ENCODE data around the gene SMCO1.
"Not testable (repeated sequence)": the region's sequence is repeated elsewhere in the genome, so short reads cannot be mapped to it uniquely, and the experiment has no call there.

SMCO1 gene

GRCh38 chr3:196496183-196496582 is 19.0 kb downstream of the SMCO1 start:
- H4K20me1 ChIP-seq, result peaks cover 94% of the 10 kb centered on the region
- H3K9ac ChIP-seq, result no peak overlapping the region
- H3K9me3 ChIP-seq, result peaks cover 12% of the 10 kb centered on the region
- H3K4me3 ChIP-seq, result no peak overlapping the region
- H3K27ac ChIP-seq, result no peak overlapping the region
- peaks cover 74% of the 10 kb centered on the region for H3K36me3 ChIP-seq
- no peak overlapping the region for H3K4me2 ChIP-seq
- no peaks in the 10 kb centered on the region for H3K27me3 ChIP-seq
- H3K4me1 ChIP-seq, result peaks cover 14% of the 10 kb centered on the region
- no peak for TF ChIP-seq Cebpa-rat (IDR thresholded peaks at IDR 0.05)

- Histone ChIP-seq H3K4me3 (no peak overlapping the region), H3K4me2 (no peak overlapping the region), H4K20me1 (peaks cover 94% of the 10 kb centered on the region), H3K36me3 (peaks cover 75% of the 10 kb centered on the region), H3K4me1 (no peaks in the 10 kb centered on the region), H3K9me3 (peaks cover 7% of the 10 kb centered on the region), H3K27me3 (no peaks in the 10 kb centered on the region), H3K9ac (no peak overlapping the region), H3K27ac (no peak overlapping the region)
- TF ChIP-seq Cebpa-rat (IDR thresholded peaks at IDR 0.05), result no peak
Measured at GRCh38 chr3:196493292-196493691, 21.9 kb downstream of the SMCO1 start.

GRCh38 chr3:196492080-196492479 is 23.1 kb downstream of the SMCO1 start:
- Histone ChIP-seq H3K36me3 (peaks cover 77% of the 10 kb centered on the region), H3K27ac (no peak overlapping the region), H3K9ac (no peak overlapping the region), H3K9me3 (no peaks in the 10 kb centered on the region; the same call in 1 of the 2 replicates), H3K4me3 (no peak overlapping the region), H4K20me1 (peaks cover 94% of the 10 kb centered on the region), H3K4me2 (no peak overlapping the region), H3K4me1 (no peaks in the 10 kb centered on the region), H3K27me3 (no peaks in the 10 kb centered on the region)
- no peak for TF ChIP-seq Cebpa-rat (IDR thresholded peaks at IDR 0.05)

GRCh38 chr3:196489747-196490146 is 25.4 kb downstream of the SMCO1 start:
- H3K4me1 ChIP-seq, result no peaks in the 10 kb centered on the region
- no peak for TF ChIP-seq Cebpa-rat (IDR thresholded peaks at IDR 0.05)
- no peaks in the 10 kb centered on the region for H3K9me3 ChIP-seq
- H3K27ac ChIP-seq, result no peak overlapping the region
- peaks cover 78% of the 10 kb centered on the region for H3K36me3 ChIP-seq
- no peak overlapping the region for H3K4me2 ChIP-seq
- no peaks in the 10 kb centered on the region for H3K27me3 ChIP-seq
- H3K4me3 ChIP-seq, result no peak overlapping the region
- H3K9ac ChIP-seq, result no peak overlapping the region
- H4K20me1 ChIP-seq, result peaks cover 88% of the 10 kb centered on the region

- Histone ChIP-seq H4K20me1 (peaks cover 54% of the 10 kb centered on the region), H3K4me3 (no peak overlapping the region), H3K9ac (no peak overlapping the region), H3K9me3 (no peaks in the 10 kb centered on the region), H3K4me1 (no peaks in the 10 kb centered on the region), H3K4me2 (no peak overlapping the region), H3K27ac (no peak overlapping the region), H3K36me3 (peaks cover 88% of the 10 kb centered on the region), H3K27me3 (no peaks in the 10 kb centered on the region)
- no peak for TF ChIP-seq Cebpa-rat (IDR thresholded peaks at IDR 0.05)
Measured at GRCh38 chr3:196486263-196486662, 28.9 kb downstream of the SMCO1 start.

GRCh38 chr3:196477678-196478077 is 37.5 kb downstream of the SMCO1 start:
- H3K9ac ChIP-seq, result no peak overlapping the region
- H3K9me3 ChIP-seq, result no peaks in the 10 kb centered on the region
- no peaks in the 10 kb centered on the region for H3K4me1 ChIP-seq
- no peak overlapping the region for H3K4me2 ChIP-seq
- H3K27ac ChIP-seq, result no peak overlapping the region
- no peak for TF ChIP-seq Cebpa-rat (IDR thresholded peaks at IDR 0.05)
- no peaks in the 10 kb centered on the region for H4K20me1 ChIP-seq
- H3K4me3 ChIP-seq, result no peak overlapping the region
- H3K36me3 ChIP-seq, result peaks cover 98% of the 10 kb centered on the region
- no peaks in the 10 kb centered on the region for H3K27me3 ChIP-seq

- H3K27ac ChIP-seq, result no peak overlapping the region
- TF ChIP-seq Cebpa-rat (IDR thresholded peaks at IDR 0.05), result no peak
- no peak overlapping the region for H3K4me2 ChIP-seq
- H3K4me1 ChIP-seq, result no peaks in the 10 kb centered on the region
- no peaks in the 10 kb centered on the region for H3K27me3 ChIP-seq
- no peak overlapping the region for H3K9ac ChIP-seq
- H4K20me1 ChIP-seq, result peaks cover 9% of the 10 kb centered on the region; the same call in 1 of the 2 replicates
- H3K4me3 ChIP-seq, result no peak overlapping the region
- H3K36me3 ChIP-seq, result peaks cover 87% of the 10 kb centered on the region
- no peaks in the 10 kb centered on the region for H3K9me3 ChIP-seq
Measured at GRCh38 chr3:196472286-196472685, 42.9 kb downstream of the SMCO1 start.

- Histone ChIP-seq H3K4me1 (no peaks in the 10 kb centered on the region), H3K27me3 (no peaks in the 10 kb centered on the region), H3K9ac (no peak overlapping the region), H3K4me2 (no peak overlapping the region), H3K36me3 (peaks cover 80% of the 10 kb centered on the region), H3K9me3 (no peaks in the 10 kb centered on the region), H4K20me1 (peaks cover 9% of the 10 kb centered on the region; the same call in 1 of the 2 replicates), H3K27ac (no peak overlapping the region), H3K4me3 (no peak overlapping the region)
- TF ChIP-seq Cebpa-rat (IDR thresholded peaks at IDR 0.05), result no peak
Measured at GRCh38 chr3:196471551-196471950, 43.6 kb downstream of the SMCO1 start.

GRCh38 chr3:196470182-196470581 is 45.0 kb downstream of the SMCO1 start:
- not testable (repeated sequence) for H4K20me1 ChIP-seq, H3K4me2 ChIP-seq, H3K4me3 ChIP-seq, H3K9me3 ChIP-seq, H3K27me3 ChIP-seq, H3K27ac ChIP-seq, H3K9ac ChIP-seq, H3K4me1 ChIP-seq
- H3K36me3 ChIP-seq, result peaks cover 68% of the 10 kb centered on the region

GRCh38 chr3:196463804-196464203 is 51.3 kb downstream of the SMCO1 start:
- TF ChIP-seq Cebpa-rat (IDR thresholded peaks at IDR 0.05), result no peak

GRCh38 chr3:196463478-196463756 is 51.7 kb downstream of the SMCO1 start:
- TF ChIP-seq Cebpa-rat (IDR thresholded peaks at IDR 0.05), result no peak
- H3K9me3 ChIP-seq, result no peaks in the 10 kb centered on the region
- no peak overlapping the region for H3K9ac ChIP-seq
- no peaks in the 10 kb centered on the region for H3K27me3 ChIP-seq
- no peak overlapping the region for H3K27ac ChIP-seq
- peaks cover 2% of the 10 kb centered on the region; the same call in 1 of the 2 replicates for H4K20me1 ChIP-seq
- H3K36me3 ChIP-seq, result peaks cover 5% of the 10 kb centered on the region
- H3K4me2 ChIP-seq, result no peak overlapping the region
- no peaks in the 10 kb centered on the region for H3K4me1 ChIP-seq
- H3K4me3 ChIP-seq, result no peak overlapping the region

More at GRCh38 chr3:196463804-196464203, 51.3 kb downstream of the SMCO1 start:
- no peak overlapping the region for H3K9ac ChIP-seq
- H3K4me1 ChIP-seq, result no peaks in the 10 kb centered on the region
- no peaks in the 10 kb centered on the region for H3K9me3 ChIP-seq
- peaks cover 6% of the 10 kb centered on the region; the same call in 1 of the 2 replicates for H4K20me1 ChIP-seq
- H3K27me3 ChIP-seq, result no peaks in the 10 kb centered on the region
- H3K4me3 ChIP-seq, result no peak overlapping the region
- no peak overlapping the region for H3K4me2 ChIP-seq
- no peak overlapping the region for H3K27ac ChIP-seq
- peaks cover 9% of the 10 kb centered on the region for H3K36me3 ChIP-seq

- not testable (repeated sequence) for H3K9me3 ChIP-seq, H3K4me2 ChIP-seq, H3K4me3 ChIP-seq, H4K20me1 ChIP-seq, H3K36me3 ChIP-seq, H3K4me1 ChIP-seq, H3K9ac ChIP-seq, H3K27me3 ChIP-seq, H3K27ac ChIP-seq
Measured at GRCh38 chr3:196462680-196463477, 52.3 kb downstream of the SMCO1 start.

Data from BLaER1 (cell line).